ENCODE measurements around the gene TLR7.

Gene TLR7

DNA sequence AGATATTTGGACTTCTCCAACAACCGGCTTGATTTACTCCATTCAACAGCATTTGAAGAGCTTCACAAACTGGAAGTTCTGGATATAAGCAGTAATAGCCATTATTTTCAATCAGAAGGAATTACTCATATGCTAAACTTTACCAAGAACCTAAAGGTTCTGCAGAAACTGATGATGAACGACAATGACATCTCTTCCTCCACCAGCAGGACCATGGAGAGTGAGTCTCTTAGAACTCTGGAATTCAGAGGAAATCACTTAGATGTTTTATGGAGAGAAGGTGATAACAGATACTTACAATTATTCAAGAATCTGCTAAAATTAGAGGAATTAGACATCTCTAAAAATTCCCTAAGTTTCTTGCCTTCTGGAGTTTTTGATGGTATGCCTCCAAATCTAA lies 20.3 kb downstream of the TLR7 start:
- Histone ChIP-seq H3K4me1 (ENCODE audit: insufficient read depth, poor library complexity, severe bottlenecking) (no peaks in the 10 kb centered on the region), H3K27ac (ENCODE audit: poor library complexity, severe bottlenecking) (no peak overlapping the region), H3K36me3 (ENCODE audit: low read depth) (no peaks in the 10 kb centered on the region), H3K4me3 (ENCODE audit: severe bottlenecking) (no peak overlapping the region), H3K27me3 (ENCODE audit: insufficient read depth, poor library complexity, severe bottlenecking) (no peaks in the 10 kb centered on the region), H3K9me3 (ENCODE audit: severe bottlenecking) (no peaks in the 10 kb centered on the region)
- TF ChIP-seq, protein P1, sequence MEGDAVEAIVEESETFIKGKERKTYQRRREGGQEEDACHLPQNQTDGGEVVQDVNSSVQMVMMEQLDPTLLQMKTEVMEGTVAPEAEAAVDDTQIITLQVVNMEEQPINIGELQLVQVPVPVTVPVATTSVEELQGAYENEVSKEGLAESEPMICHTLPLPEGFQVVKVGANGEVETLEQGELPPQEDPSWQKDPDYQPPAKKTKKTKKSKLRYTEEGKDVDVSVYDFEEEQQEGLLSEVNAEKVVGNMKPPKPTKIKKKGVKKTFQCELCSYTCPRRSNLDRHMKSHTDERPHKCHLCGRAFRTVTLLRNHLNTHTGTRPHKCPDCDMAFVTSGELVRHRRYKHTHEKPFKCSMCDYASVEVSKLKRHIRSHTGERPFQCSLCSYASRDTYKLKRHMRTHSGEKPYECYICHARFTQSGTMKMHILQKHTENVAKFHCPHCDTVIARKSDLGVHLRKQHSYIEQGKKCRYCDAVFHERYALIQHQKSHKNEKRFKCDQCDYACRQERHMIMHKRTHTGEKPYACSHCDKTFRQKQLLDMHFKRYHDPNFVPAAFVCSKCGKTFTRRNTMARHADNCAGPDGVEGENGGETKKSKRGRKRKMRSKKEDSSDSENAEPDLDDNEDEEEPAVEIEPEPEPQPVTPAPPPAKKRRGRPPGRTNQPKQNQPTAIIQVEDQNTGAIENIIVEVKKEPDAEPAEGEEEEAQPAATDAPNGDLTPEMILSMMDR (IDR thresholded peaks at IDR 0.05; ENCODE audit: poor library complexity, severe bottlenecking): no peak
- ATAC-seq (ENCODE audit: low read depth) (no peak), DNase-seq (ENCODE audit: low spot score) (no peak)

DNA sequence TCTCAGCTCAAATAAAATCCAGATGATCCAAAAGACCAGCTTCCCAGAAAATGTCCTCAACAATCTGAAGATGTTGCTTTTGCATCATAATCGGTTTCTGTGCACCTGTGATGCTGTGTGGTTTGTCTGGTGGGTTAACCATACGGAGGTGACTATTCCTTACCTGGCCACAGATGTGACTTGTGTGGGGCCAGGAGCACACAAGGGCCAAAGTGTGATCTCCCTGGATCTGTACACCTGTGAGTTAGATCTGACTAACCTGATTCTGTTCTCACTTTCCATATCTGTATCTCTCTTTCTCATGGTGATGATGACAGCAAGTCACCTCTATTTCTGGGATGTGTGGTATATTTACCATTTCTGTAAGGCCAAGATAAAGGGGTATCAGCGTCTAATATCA lies 20.9 kb downstream of the TLR7 start:
- Histone ChIP-seq H3K36me3 (ENCODE audit: low read depth) (no peaks in the 10 kb centered on the region), H3K9me3 (ENCODE audit: severe bottlenecking) (no peaks in the 10 kb centered on the region), H3K27ac (ENCODE audit: poor library complexity, severe bottlenecking) (no peak overlapping the region), H3K27me3 (ENCODE audit: insufficient read depth, poor library complexity, severe bottlenecking) (no peaks in the 10 kb centered on the region), H3K4me3 (ENCODE audit: severe bottlenecking) (no peak overlapping the region), H3K4me1 (ENCODE audit: insufficient read depth, poor library complexity, severe bottlenecking) (no peaks in the 10 kb centered on the region)
- ATAC-seq (ENCODE audit: low read depth): no peak
- TF ChIP-seq, protein P1 (IDR thresholded peaks at IDR 0.05; ENCODE audit: poor library complexity, severe bottlenecking): no peak
- DNase-seq (ENCODE audit: low spot score): no peak

DNA sequence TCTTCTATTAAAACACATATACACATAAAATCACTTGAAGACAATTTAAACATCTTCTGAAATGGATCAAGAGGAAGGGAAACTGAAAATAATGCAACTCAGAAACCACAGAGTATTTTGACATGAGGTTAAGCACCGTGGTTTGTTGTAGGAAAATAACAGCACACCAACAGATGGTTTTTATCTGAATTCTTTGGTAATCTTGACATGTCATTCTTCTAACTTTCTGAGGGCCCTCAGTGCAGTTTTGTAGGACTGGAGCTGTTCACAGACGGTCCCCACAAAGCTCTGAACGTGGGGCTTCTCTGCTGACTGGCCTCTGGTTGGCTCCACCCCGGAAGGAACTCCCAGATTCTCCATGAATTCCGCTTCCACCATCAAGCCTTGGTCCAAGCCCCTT lies 23.6 kb downstream of the TLR7 start:
- ATAC-seq (ENCODE audit: low read depth) (no peak), DNase-seq (ENCODE audit: low spot score) (no peak)
- TF ChIP-seq, protein P1 (IDR thresholded peaks at IDR 0.05; ENCODE audit: poor library complexity, severe bottlenecking): no peak
- H3K36me3 ChIP-seq (ENCODE audit: low read depth): no peaks in the 10 kb centered on the region
- no peaks in the 10 kb centered on the region for H3K9me3 ChIP-seq (ENCODE audit: severe bottlenecking)
- H3K27me3 ChIP-seq (ENCODE audit: insufficient read depth, poor library complexity, severe bottlenecking): no peaks in the 10 kb centered on the region
- no peak overlapping the region for H3K4me3 ChIP-seq (ENCODE audit: severe bottlenecking)
- no peak overlapping the region for H3K27ac ChIP-seq (ENCODE audit: poor library complexity, severe bottlenecking)
- H3K4me1 ChIP-seq (ENCODE audit: insufficient read depth, poor library complexity, severe bottlenecking): no peaks in the 10 kb centered on the region

DNA sequence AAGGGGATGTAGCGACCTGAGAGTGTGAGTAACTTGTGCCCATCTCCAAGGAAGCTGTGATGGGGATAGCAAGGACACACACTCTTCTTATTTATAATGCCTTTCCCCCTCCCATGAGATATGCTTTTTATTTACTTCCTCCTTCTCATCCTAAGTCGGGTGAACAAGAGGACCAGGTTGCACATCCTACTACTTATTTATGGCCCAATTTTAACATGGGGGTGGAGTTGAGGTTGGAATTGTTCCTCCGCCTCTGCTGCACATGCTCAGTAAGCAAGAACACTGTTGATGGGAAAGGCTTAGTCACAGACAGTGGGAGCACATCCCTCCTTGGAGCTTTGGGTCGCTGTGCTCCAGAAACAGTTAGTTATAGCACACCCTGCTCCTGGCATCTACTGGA lies 24.3 kb downstream of the TLR7 start:
- Histone ChIP-seq H3K36me3 (ENCODE audit: low read depth) (no peaks in the 10 kb centered on the region), H3K27me3 (ENCODE audit: insufficient read depth, poor library complexity, severe bottlenecking) (no peaks in the 10 kb centered on the region), H3K9me3 (ENCODE audit: severe bottlenecking) (no peaks in the 10 kb centered on the region), H3K4me1 (ENCODE audit: insufficient read depth, poor library complexity, severe bottlenecking) (no peaks in the 10 kb centered on the region), H3K4me3 (ENCODE audit: severe bottlenecking) (no peak overlapping the region), H3K27ac (ENCODE audit: poor library complexity, severe bottlenecking) (no peak overlapping the region)
- DNase-seq (ENCODE audit: low spot score) (no peak), ATAC-seq (ENCODE audit: low read depth) (no peak)
- TF ChIP-seq, protein P1 (IDR thresholded peaks at IDR 0.05; ENCODE audit: poor library complexity, severe bottlenecking): no peak

DNA sequence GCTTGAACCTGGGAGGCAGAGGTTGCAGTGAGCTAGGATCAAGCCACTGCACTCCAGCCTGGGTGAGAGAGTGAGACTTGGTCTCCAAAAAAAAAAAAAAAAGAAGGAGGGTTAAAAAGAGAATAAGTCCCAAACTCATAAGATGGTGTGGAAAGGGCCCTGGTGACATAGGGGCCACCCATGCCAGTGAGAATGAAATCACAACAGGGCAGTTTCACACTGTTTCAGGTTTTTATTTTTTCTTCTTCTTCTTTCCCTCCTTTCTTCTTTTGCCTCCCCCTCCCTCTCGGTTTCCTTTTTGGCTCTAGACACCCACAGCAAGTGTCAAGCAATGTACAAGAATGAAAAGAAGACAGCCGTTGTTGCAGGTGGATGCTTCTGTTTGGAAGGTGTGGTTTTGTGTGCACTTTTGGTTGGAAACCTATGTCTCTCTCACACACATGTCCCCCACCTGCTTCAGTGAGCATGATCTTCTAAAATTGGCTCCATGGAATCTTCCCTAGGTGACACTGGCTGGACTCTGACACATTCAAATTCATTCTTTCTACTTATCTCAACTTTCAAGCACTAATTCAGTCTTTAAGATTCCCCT lies 25.1 kb downstream of the TLR7 start:
- Histone ChIP-seq H3K4me1 (ENCODE audit: insufficient read depth, poor library complexity, severe bottlenecking) (no peaks in the 10 kb centered on the region), H3K27ac (ENCODE audit: poor library complexity, severe bottlenecking) (no peak overlapping the region), H3K4me3 (ENCODE audit: severe bottlenecking) (no peak overlapping the region), H3K27me3 (ENCODE audit: insufficient read depth, poor library complexity, severe bottlenecking) (no peaks in the 10 kb centered on the region), H3K9me3 (ENCODE audit: severe bottlenecking) (no peaks in the 10 kb centered on the region), H3K36me3 (ENCODE audit: low read depth) (no peaks in the 10 kb centered on the region)
- TF ChIP-seq, protein P1 (IDR thresholded peaks at IDR 0.05; ENCODE audit: poor library complexity, severe bottlenecking): no peak
- no peak for DNase-seq (ENCODE audit: low spot score)
- ATAC-seq (ENCODE audit: low read depth): no peak
